MM.1S (cell line): Measurements from ENCODE around the gene CD4.

Source experiments
- CTCF ChIP-seq: fragments of 300-600 bp; sonication (generic); IDR thresholded peaks from 2 replicates; pipeline ENCODE4 v1.5.1; 2016; ENCODE audit warnings: antibody characterized with exemption, low read length, mixed read lengths
- EZH2 ChIP-seq: fragments of 300-600 bp; sonication (generic); optimal IDR thresholded peaks from 2 replicates; pipeline ENCODE3; 2017; ENCODE audit warnings: low read depth, mild to moderate bottlenecking, antibody characterized with exemption, low read length, mixed read lengths
- EZH2phosphoT487 ChIP-seq: fragments of 300-600 bp; sonication (generic); IDR thresholded peaks from 2 replicates; pipeline ENCODE4 v1.6.1; 2018; ENCODE audit warnings: antibody characterized with exemption, low read length

- TF ChIP-seq CTCF (no peak), EZH2 (no peak), EZH2phosphoT487 (no peak)
Observed at GRCh38 chr12:6818645-6819044, 29.3 kb downstream of the CD4 start.
